K562 (cell line): ENCODE data around the gene KIF18B.

Experiments
- CTCF ChIP-seq, 3 experiments: IDR thresholded peaks in 2 of 3; conservative IDR thresholded peaks in 1 of 3; 2 replicates each; pipeline ENCODE4 v1.5.1; 2011 to 2012; ENCODE audit warnings: low read length in 3 of 3, mild to moderate bottlenecking in 3 of 3, control low read depth in 2 of 3, improper control_type of control experiment in 1 of 3, inconsistent platforms in 1 of 3, low read depth in 1 of 3, mixed read lengths in 1 of 3, moderate library complexity in 1 of 3; ENCODE audit not compliant: insufficient read depth in 2 of 3
- E2F5 ChIP-seq: sonication (generic); formaldehyde crosslinking; IDR thresholded peaks from 2 replicates; pipeline ENCODE4 v1.8.0; 2022; ENCODE audit warnings: mild to moderate bottlenecking, missing genetic modification reagents
- EHMT2 ChIP-seq: fragments of 450-650 bp; IDR thresholded peaks from 2 replicates; pipeline ENCODE4 v1.6.1; 2018; ENCODE audit warnings: antibody characterized with exemption
- EP300 ChIP-seq: IDR thresholded peaks from 2 replicates; pipeline ENCODE4 v1.6.1; 2012; ENCODE audit warnings: low read length, improper control_type of control experiment
- EZH2 ChIP-seq: IDR thresholded peaks from 2 replicates; pipeline ENCODE4 v1.6.1; 2012; ENCODE audit warnings: low read depth, mild to moderate bottlenecking, inconsistent platforms, low read length, borderline replicate concordance
- FOXJ3 ChIP-seq: sonication (generic); formaldehyde crosslinking; IDR thresholded peaks from 2 replicates; pipeline ENCODE4 v1.4.0; 2020; ENCODE audit warnings: mild to moderate bottlenecking, missing genetic modification reagents
- MAX ChIP-seq: sonication (generic); formaldehyde crosslinking; IDR thresholded peaks from 2 replicates; pipeline ENCODE4 v1.9.0; 2022; ENCODE audit warnings: mild to moderate bottlenecking, missing genetic modification reagents
- MXI1 ChIP-seq: IDR thresholded peaks from 2 replicates; pipeline ENCODE4 v1.6.1; 2011; ENCODE audit warnings: low read depth, mild to moderate bottlenecking, improper control_type of control experiment, low read length
- MYNN ChIP-seq, 2 experiments: sonication (generic); formaldehyde crosslinking in 1 of 2; IDR thresholded peaks; 2 replicates each; pipeline versions ENCODE4 v1.5.0 to v1.6.1; 2016 to 2020; ENCODE audit warnings: antibody characterized with exemption in 1 of 2, missing genetic modification reagents in 1 of 2
- RCOR1 ChIP-seq, 2 experiments: IDR thresholded peaks; 2 replicates each; pipeline ENCODE4 v1.6.1; 2012; ENCODE audit warnings: low read depth in 2 of 2, low read length in 2 of 2, borderline replicate concordance in 1 of 2, improper control_type of control experiment in 1 of 2
- SIN3A ChIP-seq, 2 experiments: fragments of 150-350 bp in 1 of 2; IDR thresholded peaks; 2 replicates each; pipeline ENCODE4 v1.6.1; 2011 to 2016; ENCODE audit warnings: borderline replicate concordance in 2 of 2, low read depth in 2 of 2, low read length in 2 of 2, mild to moderate bottlenecking in 2 of 2, moderate library complexity in 2 of 2; ENCODE audit not compliant: control insufficient read depth in 1 of 2
- SRSF9 ChIP-seq: fragments of 200-400 bp; formaldehyde crosslinking; IDR thresholded peaks from 2 replicates; pipeline ENCODE4 v1.6.1; 2017; ENCODE audit warnings: low read depth, low read length, borderline replicate concordance

GRCh38 chr17:44952946-44953475, 5.4 kb upstream of the KIF18B start:
- TF ChIP-seq E2F5 (no peak), RCOR1 (IDR thresholded peaks at IDR 0.05; ENCODE audit: borderline replicate concordance in 1 of 2, low read depth in 2 of 2, low read length in 2 of 2) (no peak), EP300 (no peak), SIN3A (IDR thresholded peaks at IDR 0.05; ENCODE audit: borderline replicate concordance in 2 of 2, control insufficient read depth in 1 of 2, low read depth in 2 of 2, low read length in 2 of 2) (no peak), CTCF (IDR thresholded peaks at IDR 0.05 in 2 of 3, conservative IDR thresholded peaks at IDR 0.05 in 1 of 3; ENCODE audit: insufficient read depth in 2 of 3, low read depth in 1 of 3, low read length in 3 of 3) (no peak), MAX (no peak), MYNN (IDR thresholded peaks at IDR 0.05) (no peak), MYNN (CRISPR knock-in tag; IDR thresholded peaks at IDR 0.05) (no peak), MXI1 (no peak), EHMT2 (no peak), EZH2 (no peak), FOXJ3 (no peak), SRSF9 (no peak)
